ENCODE data around the gene GANAB. TPM values are rescaled to one million over a fixed set of nuclear protein-coding genes. Genes with fewer than 3 reads are reported as not detected.
A peak's percentile ranks its signal among the peaks of the same experiment; 100 is the strongest.

GANAB gene
- total and polyA plus RNA-seq, 2 of the 13 experiments (the other 11 are each of a cell fraction or from before 2014, with no cell fraction given), result 99.5 to 234 TPM

GRCh38 chr11:62665075-62665598 lies 18.7 kb upstream of the GANAB start, which contains the start of the genes C11orf98 and CSKMT (continued):
- TF ChIP-seq ARID2 (CRISPR knock-in tag; IDR thresholded peaks at IDR 0.05; ENCODE audit: borderline replicate concordance) (no peak), MIER3 (CRISPR knock-in tag; IDR thresholded peaks at IDR 0.05; ENCODE audit: borderline replicate concordance) (peak; percentile 62; the same call in 1 of the 2 replicates), ZNF382 (CRISPR knock-in tag; IDR thresholded peaks at IDR 0.05; ENCODE audit: borderline replicate concordance) (no peak), USF2 (IDR thresholded peaks at IDR 0.05; ENCODE audit: low read depth, low read length) (no peak), USF2 (CRISPR knock-in tag; IDR thresholded peaks at IDR 0.05; ENCODE audit: borderline replicate concordance) (no peak), ZBTB33 (CRISPR knock-in tag; IDR thresholded peaks at IDR 0.05) (no peak), ZFP62 (CRISPR knock-in tag; IDR thresholded peaks at IDR 0.05) (no peak), ONECUT2 (CRISPR knock-in tag; IDR thresholded peaks at IDR 0.05) (no peak), RARG (CRISPR knock-in tag; IDR thresholded peaks at IDR 0.05; ENCODE audit: low read depth) (no peak), TFDP1 (CRISPR knock-in tag; IDR thresholded peaks at IDR 0.05; ENCODE audit: borderline replicate concordance) (no peak; the same call in 1 of the 2 replicates), MTERF4 (CRISPR knock-in tag; IDR thresholded peaks at IDR 0.05) (no peak), CEBPG (CRISPR knock-in tag; IDR thresholded peaks at IDR 0.05) (peak; percentile 4; the same call in 1 of the 2 replicates), ZMYM3 (CRISPR knock-in tag; IDR thresholded peaks at IDR 0.05) (no peak), MAFK (conservative IDR thresholded peaks at IDR 0.05 in 1 of 2, IDR thresholded peaks at IDR 0.05 in 1 of 2; ENCODE audit: low read length in 2 of 2) (no peak), IKZF1 (IDR thresholded peaks at IDR 0.05) (no peak), ZNF572 (CRISPR knock-in tag; IDR thresholded peaks at IDR 0.05) (no peak), SP4 (CRISPR knock-in tag; IDR thresholded peaks at IDR 0.05) (peak; percentile 95), ZNF788 (CRISPR knock-in tag; IDR thresholded peaks at IDR 0.05; ENCODE audit: borderline replicate concordance) (no peak), ZNF597 (CRISPR knock-in tag; IDR thresholded peaks at IDR 0.05) (no peak)
- TF ChIP-seq, protein P1, sequence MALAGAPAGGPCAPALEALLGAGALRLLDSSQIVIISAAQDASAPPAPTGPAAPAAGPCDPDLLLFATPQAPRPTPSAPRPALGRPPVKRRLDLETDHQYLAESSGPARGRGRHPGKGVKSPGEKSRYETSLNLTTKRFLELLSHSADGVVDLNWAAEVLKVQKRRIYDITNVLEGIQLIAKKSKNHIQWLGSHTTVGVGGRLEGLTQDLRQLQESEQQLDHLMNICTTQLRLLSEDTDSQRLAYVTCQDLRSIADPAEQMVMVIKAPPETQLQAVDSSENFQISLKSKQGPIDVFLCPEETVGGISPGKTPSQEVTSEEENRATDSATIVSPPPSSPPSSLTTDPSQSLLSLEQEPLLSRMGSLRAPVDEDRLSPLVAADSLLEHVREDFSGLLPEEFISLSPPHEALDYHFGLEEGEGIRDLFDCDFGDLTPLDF (CRISPR knock-in tag; IDR thresholded peaks at IDR 0.05), result peak; percentile 41; the same call in 1 of the 2 replicates
- TF ChIP-seq, protein P2, sequence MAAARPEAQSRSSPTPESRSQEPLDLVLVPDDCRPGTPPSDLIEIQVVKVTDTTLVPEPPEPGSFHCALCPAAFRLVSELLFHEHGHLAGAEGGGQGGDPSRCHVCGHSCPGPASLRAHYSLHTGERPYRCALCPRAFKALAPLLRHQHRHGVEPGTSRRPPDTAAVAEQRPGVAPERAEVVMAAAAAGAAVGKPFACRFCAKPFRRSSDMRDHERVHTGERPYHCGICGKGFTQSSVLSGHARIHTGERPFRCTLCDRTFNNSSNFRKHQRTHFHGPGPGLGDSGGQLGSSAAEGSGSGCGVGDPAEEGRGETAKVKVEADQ (CRISPR knock-in tag; IDR thresholded peaks at IDR 0.05; ENCODE audit: borderline replicate concordance), result no peak
